Ishikawa (cell line): ENCODE measurements around the gene CSNK1G2.

Experiments used
- CEBPB ChIP-seq: IDR thresholded peaks from 2 replicates; pipeline ENCODE4 v1.6.1; 2012
- CREB1 ChIP-seq: IDR thresholded peaks from 2 replicates; pipeline ENCODE4 v1.6.1; 2012; ENCODE audit warnings: low read depth
- EGR1 ChIP-seq: IDR thresholded peaks from 2 replicates; pipeline ENCODE4 v1.6.1; 2012
- EP300 ChIP-seq: IDR thresholded peaks from 2 replicates; pipeline ENCODE4 v1.6.1; 2012; ENCODE audit warnings: borderline replicate concordance
- FOXM1 ChIP-seq: IDR thresholded peaks from 2 replicates; pipeline ENCODE4 v1.6.1; 2012; ENCODE audit warnings: low read depth, borderline replicate concordance
- MAX ChIP-seq: IDR thresholded peaks from 2 replicates; pipeline ENCODE4 v1.6.1; 2012
- NFIC ChIP-seq: IDR thresholded peaks from 2 replicates; pipeline ENCODE4 v1.6.1; 2012
- RAD21 ChIP-seq: IDR thresholded peaks from 2 replicates; pipeline ENCODE4 v1.6.1; 2012; ENCODE audit warnings: low read depth
- REST ChIP-seq: IDR thresholded peaks from 2 replicates; pipeline ENCODE4 v1.6.1; 2012; ENCODE audit warnings: low read depth, mild to moderate bottlenecking
- TAF1 ChIP-seq: IDR thresholded peaks from 2 replicates; pipeline ENCODE4 v1.6.1; 2012; ENCODE audit warnings: low read depth, mild to moderate bottlenecking
- TCF12 ChIP-seq: IDR thresholded peaks from 2 replicates; pipeline ENCODE4 v1.6.1; 2012; ENCODE audit warnings: low read depth
- TEAD4 ChIP-seq: IDR thresholded peaks from 2 replicates; pipeline ENCODE4 v1.6.1; 2012
- ZBTB7A ChIP-seq: IDR thresholded peaks from 2 replicates; pipeline ENCODE4 v1.6.1; 2012; ENCODE audit warnings: low read depth

GRCh38 chr19:1944916-1945561, 4.1 kb downstream of the CSNK1G2 start:
- TF ChIP-seq TCF12 (no peak), REST (no peak), CEBPB (no peak), TAF1 (no peak), EP300 (no peak), FOXM1 (no peak), TEAD4 (no peak), CREB1 (no peak), EGR1 (no peak), NFIC (no peak), MAX (no peak), ZBTB7A (no peak), RAD21 (no peak)
